Measurements from ENCODE around the gene TRA2A. TPM values are rescaled to one million over a fixed set of nuclear protein-coding genes. Genes with fewer than 3 reads are reported as not detected.

TRA2A gene
- total and polyA plus RNA-seq, 2 donors from 2014 or later, result 46.4 to 67.1 TPM

- Histone ChIP-seq H3K9ac (ENCODE audit: low read length in 3 of 3) (no peak overlapping the region), H3K4me1 (ENCODE audit: control insufficient read depth in 2 of 3, insufficient read depth in 2 of 3, low read depth in 1 of 3, low read length in 3 of 3) (no peaks in the 10 kb centered on the region), H3K9me3 (ENCODE audit: control insufficient read depth in 2 of 3, insufficient read depth in 1 of 3, low read length in 3 of 3) (peaks cover 0 to 6% (median 0%) of the 10 kb centered on the region in 3 donors), H3K4me3 (ENCODE audit: low read length in 3 of 3) (no peak overlapping the region), H3K27ac (ENCODE audit: low read depth in 2 of 2, low read length in 2 of 2) (no peak overlapping the region), H3K27me3 (ENCODE audit: control insufficient read depth, insufficient read depth, low read length) (peaks cover 7% of the 10 kb centered on the region), H3K36me3 (ENCODE audit: control insufficient read depth in 2 of 3, insufficient read depth in 3 of 3, low read length in 3 of 3) (no peaks in the 10 kb centered on the region)
- intact Hi-C loops (cut with DNase I), result no loop called here
- DNase-seq (no peak), FAIRE-seq (no peak)
- no peak for TF ChIP-seq CTCF (IDR thresholded peaks at IDR 0.05; ENCODE audit: borderline replicate concordance, extremely low read depth, insufficient read depth)
Measured at GRCh38 chr7:23475576-23475839, 56.3 kb downstream of the TRA2A start.

- no peak for FAIRE-seq
- peak overlapping the region in 1 of 3 donors; percentile 48 for H3K9ac ChIP-seq (ENCODE audit: low read length in 3 of 3)
- H3K9me3 ChIP-seq (ENCODE audit: control insufficient read depth in 2 of 3, insufficient read depth in 1 of 3, low read length in 3 of 3), result peaks cover 0 to 6% (median 0%) of the 10 kb centered on the region in 3 donors
- no peak for TF ChIP-seq CTCF (IDR thresholded peaks at IDR 0.05; ENCODE audit: borderline replicate concordance, extremely low read depth, insufficient read depth)
- H3K36me3 ChIP-seq (ENCODE audit: control insufficient read depth in 2 of 3, insufficient read depth in 3 of 3, low read length in 3 of 3), result no peaks in the 10 kb centered on the region
- intact Hi-C loops (cut with DNase I), result no loop called here
- DNase-seq, result no peak
- peaks cover 7% of the 10 kb centered on the region for H3K27me3 ChIP-seq (ENCODE audit: control insufficient read depth, insufficient read depth, low read length)
- H3K4me3 ChIP-seq (ENCODE audit: low read length in 3 of 3), result peak overlapping the region in 1 of 3 donors; percentile 67
- no peaks in the 10 kb centered on the region for H3K4me1 ChIP-seq (ENCODE audit: control insufficient read depth in 2 of 3, insufficient read depth in 2 of 3, low read depth in 1 of 3, low read length in 3 of 3)
- H3K27ac ChIP-seq (ENCODE audit: low read depth in 2 of 2, low read length in 2 of 2), result no peak overlapping the region
Measured at GRCh38 chr7:23474829-23475575, 56.8 kb downstream of the TRA2A start.

GRCh38 chr7:23474094-23474828 is 57.5 kb downstream of the TRA2A start:
- TF ChIP-seq CTCF (IDR thresholded peaks at IDR 0.05; ENCODE audit: borderline replicate concordance, extremely low read depth, insufficient read depth), result no peak
- FAIRE-seq (no peak), DNase-seq (peak; percentile 80 to 99 (median 98))
- no peak overlapping the region for H3K27ac ChIP-seq (ENCODE audit: low read depth in 2 of 2, low read length in 2 of 2)
- peak overlapping the region in 1 of 3 donors; percentile 68 for H3K4me3 ChIP-seq (ENCODE audit: low read length in 3 of 3)
- H3K36me3 ChIP-seq (ENCODE audit: control insufficient read depth in 2 of 3, insufficient read depth in 3 of 3, low read length in 3 of 3), result no peaks in the 10 kb centered on the region
- peaks cover 0 to 6% (median 0%) of the 10 kb centered on the region in 3 donors for H3K9me3 ChIP-seq (ENCODE audit: control insufficient read depth in 2 of 3, insufficient read depth in 1 of 3, low read length in 3 of 3)
- H3K9ac ChIP-seq (ENCODE audit: low read length in 3 of 3), result peak overlapping the region in 1 of 3 donors; percentile 51
- peaks cover 7% of the 10 kb centered on the region for H3K27me3 ChIP-seq (ENCODE audit: control insufficient read depth, insufficient read depth, low read length)
- intact Hi-C loops (cut with DNase I), result no loop called here
- peaks cover 0 to under 1% (median 0%) of the 10 kb centered on the region in 3 donors for H3K4me1 ChIP-seq (ENCODE audit: control insufficient read depth in 2 of 3, insufficient read depth in 2 of 3, low read depth in 1 of 3, low read length in 3 of 3)

All from kidney (tissue), 14 donors.